Ovary (tissue), 3 donors: ENCODE results near the gene ERFL.

Experiments used
- CTCF ChIP-seq, 3 donors: fragments of 450-650 bp in 2 of 3; fragments of 200-600 bp in 1 of 3; IDR thresholded peaks; one replicate each; pipeline versions ENCODE4 v1.5.1 to v1.8.0; 2016 to 2022; ENCODE audit warnings: antibody characterized with exemption in 3 of 3, mild to moderate bottlenecking in 1 of 3
- EP300 ChIP-seq: sonication (generic); formaldehyde crosslinking; IDR thresholded peaks from one replicate; pipeline ENCODE4 v1.6.1; 2017; ENCODE audit warnings: antibody characterized with exemption
- POLR2A ChIP-seq: fragments of 450-650 bp; IDR thresholded peaks from one replicate; pipeline ENCODE4 v1.6.1; 2017; ENCODE audit warnings: antibody characterized with exemption, mild to moderate bottlenecking, moderate library complexity
- donor health status: DM: no; HTN: no; CAD: no.

- TF ChIP-seq CTCF (IDR thresholded peaks at IDR 0.05) (no peak), POLR2A (no peak), EP300 (no peak)
Observed at GRCh38 chr19:41932720-41933332, 4.6 kb upstream of the ERFL start.
